Superior temporal gyrus (tissue), 1 donor: Measurements from ENCODE around the gene THUMPD2.
"Not testable (repeated sequence)": the region's sequence is repeated elsewhere in the genome, so short reads cannot be mapped to it uniquely, and the experiment has no call there.

ENCODE experiments used
- DNase-seq: peaks from one replicate; pipeline ENCODE4 v3.0.0-alpha.2; 2016; ENCODE audit errors: extremely low spot score

Gene THUMPD2

GRCh38 chr2:39778775-39779340 is at the start of gene THUMPD2:
THUMPD2 (minus strand) TSS chr2:39779258; CDS start chr2:39779239, 19 bp downstream.
- no peak for DNase-seq

- no peak for DNase-seq
These were observed 42.8 kb upstream of the THUMPD2 start for GRCh38 chr2:39821871-39822270.

GRCh38 chr2:39816845-39817244 is 37.8 kb upstream of the THUMPD2 start:
- no peak for DNase-seq

- DNase-seq: no peak
These were observed 37.4 kb upstream of the THUMPD2 start for GRCh38 chr2:39816428-39816827.

GRCh38 chr2:39805936-39806608 is 27.0 kb upstream of the THUMPD2 start:
- no peak for DNase-seq

GRCh38 chr2:39803839-39804238 is 24.8 kb upstream of the THUMPD2 start:
- DNase-seq: no peak

- no peak for DNase-seq
These were observed 21.7 kb upstream of the THUMPD2 start for GRCh38 chr2:39800752-39801151.

- no peak for DNase-seq
These were observed 17.1 kb upstream of the THUMPD2 start for GRCh38 chr2:39796134-39796533.

- not testable (repeated sequence) for DNase-seq
These were observed 11.3 kb upstream of the THUMPD2 start for GRCh38 chr2:39790216-39790818.

- no peak for DNase-seq
These were observed 8.9 kb upstream of the THUMPD2 start for GRCh38 chr2:39787950-39788349.

GRCh38 chr2:39786761-39787522 is 7.9 kb upstream of the THUMPD2 start:
- no peak for DNase-seq

GRCh38 chr2:39782591-39782990 is 3.5 kb upstream of the THUMPD2 start:
- no peak for DNase-seq

- DNase-seq: no peak
These were observed 2.6 kb upstream of the THUMPD2 start for GRCh38 chr2:39781697-39782096.

GRCh38 chr2:39780825-39781600 is 2.0 kb upstream of the THUMPD2 start:
- no peak for DNase-seq

GRCh38 chr2:39779927-39780326 is 869 bp upstream of the THUMPD2 start:
- DNase-seq: no peak

- no peak for DNase-seq
These were observed 338 bp upstream of the THUMPD2 start for GRCh38 chr2:39779341-39779851.

GRCh38 chr2:39778233-39778632 is 825 bp downstream of the THUMPD2 start:
- DNase-seq: no peak

GRCh38 chr2:39772812-39773152 is 6.3 kb downstream of the THUMPD2 start:
- DNase-seq: no peak

- DNase-seq: no peak
These were observed 6.8 kb downstream of the THUMPD2 start for GRCh38 chr2:39772086-39772811.

- no peak for DNase-seq
These were observed 16.6 kb downstream of the THUMPD2 start for GRCh38 chr2:39762448-39762847.

GRCh38 chr2:39757156-39757555 is 21.9 kb downstream of the THUMPD2 start:
- DNase-seq: no peak
